K562 (cell line): ENCODE measurements around the gene KIF20B. TPM values are rescaled to one million over a fixed set of nuclear protein-coding genes. Genes with fewer than 3 reads are reported as not detected.

Source experiments
- CHD7 ChIP-seq: fragments of 200-600 bp; sonication (generic); IDR thresholded peaks from one replicate; pipeline ENCODE4 v1.6.1; 2012; ENCODE audit warnings: mild to moderate bottlenecking, low read depth, low read length, inconsistent platforms
- NFRKB ChIP-seq: fragments of 450-650 bp; IDR thresholded peaks from 2 replicates; pipeline ENCODE4 v1.6.1; 2016; ENCODE audit warnings: low read depth
- polyA plus RNA-seq, 8 experiments: library from polyadenylated mRNA; depleted of rRNA in 4 of 8; stranded (reverse) in 5 of 8; unstranded in 3 of 8; fragments of >200 nt; fragmentation: Nextera tagmentation in 2 of 8; fragmentation: Illumina TruSeq in 1 of 8; extraction: Ambion mirVana in 2 of 8; extraction: Trizol in 1 of 8; gene quantifications; 2 replicates each; pipeline versions ENCODE4 v1.2.1 to v1.2.3, GENCODE V29; 2011 to 2014; ENCODE audit warnings: inconsistent platforms in 1 of 8, missing spikeins in 1 of 8
- total RNA-seq, 7 experiments: library from RNA; depleted of rRNA in 6 of 7; stranded (reverse); fragments of >200 nt in 6 of 7; fragmentation: Illumina TruSeq in 2 of 7; extraction: Trizol in 2 of 7; gene quantifications; 2 replicates each; pipeline versions ENCODE4 v1.2.1 to v1.2.3, GENCODE V29; 2011 to 2021; ENCODE audit warnings: low replicate concordance in 1 of 7

The KIF20B gene
- total and polyA plus RNA-seq, 9 of the 15 experiments (the other 6 are each of a cell fraction or from before 2014, with no cell fraction given): 18.6 to 56.5 (median 32.9) TPM

- no peak for TF ChIP-seq CHD7
- TF ChIP-seq NFRKB: no peak
These were observed 508 bp upstream of the KIF20B start (continued) for GRCh38 chr10:89700923-89701241.
